Spleen (tissue), 7 donors: ENCODE results near the gene RHO.

ENCODE experiments used
- CTCF ChIP-seq, 11 experiments: fragments of 200-600 bp in 7 of 11; fragments of 450-650 bp in 4 of 11; sonication (generic) in 4 of 11; IDR thresholded peaks in 8 of 11; conservative IDR thresholded peaks in 3 of 11; 1 replicate in 7 of 11; 2 replicates in 4 of 11; pipeline versions ENCODE4 v1.4.0 to v1.8.0; 2016 to 2021; ENCODE audit warnings: antibody characterized with exemption in 11 of 11, inconsistent platforms in 4 of 11, mild to moderate bottlenecking in 1 of 11
- POLR2A ChIP-seq, 3 donors: fragments of 450-650 bp; IDR thresholded peaks; one replicate each; pipeline ENCODE4 v1.5.1; 2017; ENCODE audit warnings: antibody characterized with exemption in 3 of 3, mild to moderate bottlenecking in 1 of 3
- donor health status: DM: no; HTN: no; CAD: no; lungs with moderate emphysema.
- donor health status: DM: no; HTN: no; CAD: no.
- donor health status: DM: no; HTN: no; CAD: no.

DNA sequence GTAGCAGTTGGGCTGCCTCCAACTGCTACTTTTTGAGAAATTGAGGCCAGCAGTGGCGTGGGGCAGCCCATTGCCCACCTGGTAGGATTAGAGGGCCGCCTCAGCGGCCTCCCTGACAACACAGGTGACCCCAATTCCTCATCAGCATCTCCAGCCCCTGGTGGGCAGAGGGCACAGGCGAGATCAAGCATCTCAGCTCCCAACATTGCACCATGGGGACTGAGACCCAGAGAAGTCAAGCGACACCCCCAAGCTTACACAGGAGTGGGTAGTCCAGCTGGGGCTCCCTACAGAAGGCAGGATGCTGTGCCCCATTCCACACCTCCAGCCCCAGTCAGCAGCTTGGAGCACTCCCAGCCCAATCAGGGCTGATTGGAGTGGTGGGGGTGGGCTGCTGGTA lies 14.3 kb downstream of the RHO start:
- TF ChIP-seq CTCF (IDR thresholded peaks at IDR 0.05 in 8 of 11, conservative IDR thresholded peaks at IDR 0.05 in 3 of 11): no peak
- TF ChIP-seq POLR2A (IDR thresholded peaks at IDR 0.05): no peak
